ENCODE measurements around the gene SHTN1. TPM values are rescaled to one million over a fixed set of nuclear protein-coding genes. Genes with fewer than 3 reads are reported as not detected.

SHTN1 gene
- total RNA-seq, 1 donor from 2014 or later, result not detected

- no peak for DNase-seq
- Mint-ChIP-seq H3K27me3 (no peaks in the 10 kb centered on the region), H3K9me3 (no peaks in the 10 kb centered on the region), H3K4me3 (no peak overlapping the region), H3K4me1 (no peaks in the 10 kb centered on the region), H3K36me3 (ENCODE audit: low read depth) (no peaks in the 10 kb centered on the region), H3K27ac (no peak overlapping the region)
- ATAC-seq (ENCODE audit: low read depth), result no peak
- intact Hi-C loops (cut with micrococcal nuclease), result no loop called here
- TF ChIP-seq, protein P1, sequence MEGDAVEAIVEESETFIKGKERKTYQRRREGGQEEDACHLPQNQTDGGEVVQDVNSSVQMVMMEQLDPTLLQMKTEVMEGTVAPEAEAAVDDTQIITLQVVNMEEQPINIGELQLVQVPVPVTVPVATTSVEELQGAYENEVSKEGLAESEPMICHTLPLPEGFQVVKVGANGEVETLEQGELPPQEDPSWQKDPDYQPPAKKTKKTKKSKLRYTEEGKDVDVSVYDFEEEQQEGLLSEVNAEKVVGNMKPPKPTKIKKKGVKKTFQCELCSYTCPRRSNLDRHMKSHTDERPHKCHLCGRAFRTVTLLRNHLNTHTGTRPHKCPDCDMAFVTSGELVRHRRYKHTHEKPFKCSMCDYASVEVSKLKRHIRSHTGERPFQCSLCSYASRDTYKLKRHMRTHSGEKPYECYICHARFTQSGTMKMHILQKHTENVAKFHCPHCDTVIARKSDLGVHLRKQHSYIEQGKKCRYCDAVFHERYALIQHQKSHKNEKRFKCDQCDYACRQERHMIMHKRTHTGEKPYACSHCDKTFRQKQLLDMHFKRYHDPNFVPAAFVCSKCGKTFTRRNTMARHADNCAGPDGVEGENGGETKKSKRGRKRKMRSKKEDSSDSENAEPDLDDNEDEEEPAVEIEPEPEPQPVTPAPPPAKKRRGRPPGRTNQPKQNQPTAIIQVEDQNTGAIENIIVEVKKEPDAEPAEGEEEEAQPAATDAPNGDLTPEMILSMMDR (IDR thresholded peaks at IDR 0.05), result no peak
- ChIA-PET CTCF (no interaction called here), POLR2A (no interaction called here)
Observed at GRCh38 chr10:116913695-116914094, 91.3 kb downstream of the SHTN1 start.

DNA sequence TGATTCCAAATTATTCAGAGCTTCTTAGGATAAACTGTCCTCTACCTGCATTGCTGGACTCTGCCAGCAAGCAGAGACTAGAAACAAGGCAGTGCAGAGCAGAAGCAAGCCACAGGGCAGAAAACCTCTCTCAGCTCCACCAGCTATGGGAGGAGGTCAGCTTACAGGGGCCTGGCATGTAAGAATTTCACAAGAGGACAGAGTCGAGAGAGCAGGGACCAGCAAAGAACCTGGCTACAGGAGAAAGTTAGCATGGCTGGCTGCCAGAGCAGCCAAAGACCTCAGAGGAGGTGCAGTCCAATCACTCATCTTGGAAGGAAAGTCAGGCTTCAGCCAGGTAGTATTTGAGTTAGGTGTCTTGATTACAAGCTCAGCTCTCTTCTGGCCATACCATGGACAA lies 92.8 kb downstream of the SHTN1 start:
- ChIA-PET POLR2A (no interaction called here), CTCF (no interaction called here)
- DNase-seq (no peak), ATAC-seq (ENCODE audit: low read depth) (no peak)
- no peak overlapping the region for H3K27ac Mint-ChIP-seq
- no peaks in the 10 kb centered on the region for H3K4me1 Mint-ChIP-seq
- TF ChIP-seq, protein P1 (IDR thresholded peaks at IDR 0.05), result no peak
- no peaks in the 10 kb centered on the region for H3K36me3 Mint-ChIP-seq (ENCODE audit: low read depth)
- no peaks in the 10 kb centered on the region for H3K27me3 Mint-ChIP-seq
- intact Hi-C loops (cut with micrococcal nuclease), result no loop called here
- no peak overlapping the region for H3K4me3 Mint-ChIP-seq
- H3K9me3 Mint-ChIP-seq, result no peaks in the 10 kb centered on the region

- Mint-ChIP-seq H3K9me3 (no peaks in the 10 kb centered on the region), H3K27me3 (no peaks in the 10 kb centered on the region)
Observed at GRCh38 chr10:116910910-116911309, 94.1 kb downstream of the SHTN1 start.

GRCh38 chr10:116909307-116909706 lies 95.7 kb downstream of the SHTN1 start:
- no peaks in the 10 kb centered on the region for H3K4me1 Mint-ChIP-seq
- TF ChIP-seq, protein P1 (IDR thresholded peaks at IDR 0.05), result no peak
- ChIA-PET POLR2A (no interaction called here), CTCF (no interaction called here)
- no peaks in the 10 kb centered on the region for H3K36me3 Mint-ChIP-seq (ENCODE audit: low read depth)
- ATAC-seq (ENCODE audit: low read depth) (no peak), DNase-seq (no peak)
- no peak overlapping the region for H3K4me3 Mint-ChIP-seq
- H3K27ac Mint-ChIP-seq, result no peak overlapping the region
- H3K9me3 Mint-ChIP-seq, result no peaks in the 10 kb centered on the region
- intact Hi-C loops (cut with micrococcal nuclease), result no loop called here
- no peaks in the 10 kb centered on the region for H3K27me3 Mint-ChIP-seq

More at GRCh38 chr10:116910910-116911309, 94.1 kb downstream of the SHTN1 start:
- Mint-ChIP-seq H3K4me1 (no peaks in the 10 kb centered on the region), H3K36me3 (ENCODE audit: low read depth) (no peaks in the 10 kb centered on the region), H3K4me3 (no peak overlapping the region), H3K27ac (no peak overlapping the region)
- DNase-seq (no peak), ATAC-seq (ENCODE audit: low read depth) (no peak)
- intact Hi-C loops (cut with micrococcal nuclease), result no loop called here
- ChIA-PET POLR2A (no interaction called here), CTCF (no interaction called here)
- TF ChIP-seq, protein P1 (IDR thresholded peaks at IDR 0.05), result no peak

- H3K4me1 Mint-ChIP-seq, result no peaks in the 10 kb centered on the region
- no peak overlapping the region for H3K4me3 Mint-ChIP-seq
- H3K27me3 Mint-ChIP-seq, result no peaks in the 10 kb centered on the region
- TF ChIP-seq, protein P1 (IDR thresholded peaks at IDR 0.05), result no peak
- no peak for DNase-seq
- POLR2A ChIA-PET, result no interaction called here
- no peaks in the 10 kb centered on the region for H3K36me3 Mint-ChIP-seq (ENCODE audit: low read depth)
- CTCF ChIA-PET, result no interaction called here
- no peak for ATAC-seq (ENCODE audit: low read depth)
- no peaks in the 10 kb centered on the region for H3K9me3 Mint-ChIP-seq
- intact Hi-C loops (cut with micrococcal nuclease), result no loop called here
- no peak overlapping the region for H3K27ac Mint-ChIP-seq
Observed at GRCh38 chr10:116907245-116907987, 97.6 kb downstream of the SHTN1 start.
